Colonic mucosa (tissue), 4 donors: ENCODE results near the gene SYNPR. TPM values are rescaled to one million over a fixed set of nuclear protein-coding genes. Genes with fewer than 3 reads are reported as not detected.

Experiments
- DNase-seq: peaks from one replicate; pipeline ENCODE4 v3.0.0-alpha.2; 2020
- H3K27ac ChIP-seq: fragments of 200-600 bp; one replicate; pipeline ENCODE4 v1.8.0; 2021
- H3K27me3 ChIP-seq: fragments of 200-600 bp; one replicate; pipeline ENCODE4 v1.8.0; 2021
- H3K36me3 ChIP-seq: fragments of 200-600 bp; one replicate; pipeline ENCODE4 v1.8.0; 2021
- H3K4me1 ChIP-seq: fragments of 200-600 bp; one replicate; pipeline ENCODE4 v1.8.0; 2021; ENCODE audit warnings: mild to moderate bottlenecking
- H3K4me3 ChIP-seq: fragments of 200-600 bp; one replicate; pipeline ENCODE4 v1.8.0; 2021
- H3K9ac ChIP-seq, 2 donors: one replicate each; pipeline ENCODE4 v1.7.0; 2013; ENCODE audit warnings: control low read depth in 2 of 2, low read depth in 2 of 2, low read length in 2 of 2
- H3K9me3 ChIP-seq: fragments of 200-600 bp; one replicate; pipeline ENCODE4 v1.8.0; 2021
- CTCF ChIP-seq: fragments of 200-600 bp; IDR thresholded peaks from one replicate; pipeline ENCODE4 v1.8.0; 2022; ENCODE audit warnings: antibody characterized with exemption, mild to moderate bottlenecking
- intact Hi-C: fragments of 100-400 bp; cut with DNase I; formaldehyde crosslinking; loops from one replicate; pipeline ENCODE4 v1.14.1; 2022
- total RNA-seq, 2 donors: library from RNA; stranded (reverse); fragmentation: NEBNext Ultra II Directional in 1 of 2; extraction: Animal tissue kit (Norgen Biotek cat#: 25700) in 1 of 2; gene quantifications; one replicate each; pipeline ENCODE4 v1.2.1, GENCODE V29; 2021
- donor health status: healthy.
- donor health status: DM: no; HTN: no; CAD: no.
- donor health status: DM: no; HTN: no; CAD: no.

The SYNPR gene
- total RNA-seq, 2 donors from 2014 or later = 0.17 TPM; not detected in 1

GRCh38 chr3:63353383-63353782 is 75.3 kb downstream of the SYNPR start:
- intact Hi-C loops = loop anchor here (5.0 kb wide), 1 partner anchor 309 kb away; no protein-coding TSS in a partner anchor
- no peak overlapping the region for H3K4me3 ChIP-seq
- no peaks in the 10 kb centered on the region for H3K36me3 ChIP-seq
- no peaks in the 10 kb centered on the region for H3K4me1 ChIP-seq
- H3K27me3 ChIP-seq = no peaks in the 10 kb centered on the region
- H3K9me3 ChIP-seq = no peaks in the 10 kb centered on the region
- DNase-seq = no peak
- no peak overlapping the region for H3K9ac ChIP-seq
- TF ChIP-seq CTCF = no peak
- H3K27ac ChIP-seq = no peak overlapping the region

- Histone ChIP-seq H3K4me1 (no peaks in the 10 kb centered on the region), H3K4me3 (no peak overlapping the region), H3K27me3 (no peaks in the 10 kb centered on the region), H3K9me3 (no peaks in the 10 kb centered on the region), H3K9ac (no peak overlapping the region), H3K36me3 (no peaks in the 10 kb centered on the region), H3K27ac (no peak overlapping the region)
- DNase-seq = no peak
- intact Hi-C loops = loop anchor here (5.0 kb wide), 1 partner anchor 308 kb away; no protein-coding TSS in a partner anchor
- TF ChIP-seq CTCF = no peak
These were observed 76.1 kb downstream of the SYNPR start for GRCh38 chr3:63354160-63354559.

GRCh38 chr3:63355809-63356208 is 77.7 kb downstream of the SYNPR start:
- Histone ChIP-seq H3K27ac (no peak overlapping the region), H3K9ac (no peak overlapping the region), H3K36me3 (no peaks in the 10 kb centered on the region), H3K4me3 (no peak overlapping the region), H3K27me3 (no peaks in the 10 kb centered on the region), H3K9me3 (no peaks in the 10 kb centered on the region), H3K4me1 (no peaks in the 10 kb centered on the region)
- no peak for DNase-seq
- intact Hi-C loops = no loop called here
- no peak for TF ChIP-seq CTCF

- intact Hi-C loops = no loop called here
These were observed 86.4 kb downstream of the SYNPR start for GRCh38 chr3:63364495-63364894.

GRCh38 chr3:63364910-63365309 is 86.8 kb downstream of the SYNPR start:
- H3K27me3 ChIP-seq = no peaks in the 10 kb centered on the region
- DNase-seq = no peak
- intact Hi-C loops = no loop called here
- H3K4me1 ChIP-seq = no peaks in the 10 kb centered on the region
- H3K9ac ChIP-seq = no peak overlapping the region
- TF ChIP-seq CTCF = no peak
- H3K27ac ChIP-seq = no peak overlapping the region
- H3K4me3 ChIP-seq = no peak overlapping the region
- no peaks in the 10 kb centered on the region for H3K9me3 ChIP-seq
- H3K36me3 ChIP-seq = no peaks in the 10 kb centered on the region

More at GRCh38 chr3:63364495-63364894, 86.4 kb downstream of the SYNPR start:
- Histone ChIP-seq H3K27me3 (no peaks in the 10 kb centered on the region), H3K36me3 (no peaks in the 10 kb centered on the region), H3K9ac (no peak overlapping the region), H3K27ac (no peak overlapping the region), H3K4me1 (no peaks in the 10 kb centered on the region), H3K4me3 (no peak overlapping the region), H3K9me3 (no peaks in the 10 kb centered on the region)
- TF ChIP-seq CTCF = no peak
- DNase-seq = no peak
